GM21515 (cell line): ENCODE results near the gene FGD2.
"Not testable (repeated sequence)": the region's sequence is repeated elsewhere in the genome, so short reads cannot be mapped to it uniquely, and the experiment has no call there.

Experiments
- ATAC-seq: cut with Tn5 transposase; IDR thresholded peaks from one replicate; pipeline ENCODE4 v1.9.1; 2021; ENCODE audit not compliant: unreplicated experiment

The FGD2 gene

GRCh38 chr6:37038292-37039198, 33.1 kb downstream of the FGD2 start:
- no peak for ATAC-seq

- no peak for ATAC-seq
Observed at GRCh38 chr6:37039958-37040357, 34.5 kb downstream of the FGD2 start.

- ATAC-seq = no peak
Observed at GRCh38 chr6:37041521-37041920, 36.1 kb downstream of the FGD2 start.

GRCh38 chr6:37042150-37042549, 36.7 kb downstream of the FGD2 start:
- no peak for ATAC-seq

DNA sequence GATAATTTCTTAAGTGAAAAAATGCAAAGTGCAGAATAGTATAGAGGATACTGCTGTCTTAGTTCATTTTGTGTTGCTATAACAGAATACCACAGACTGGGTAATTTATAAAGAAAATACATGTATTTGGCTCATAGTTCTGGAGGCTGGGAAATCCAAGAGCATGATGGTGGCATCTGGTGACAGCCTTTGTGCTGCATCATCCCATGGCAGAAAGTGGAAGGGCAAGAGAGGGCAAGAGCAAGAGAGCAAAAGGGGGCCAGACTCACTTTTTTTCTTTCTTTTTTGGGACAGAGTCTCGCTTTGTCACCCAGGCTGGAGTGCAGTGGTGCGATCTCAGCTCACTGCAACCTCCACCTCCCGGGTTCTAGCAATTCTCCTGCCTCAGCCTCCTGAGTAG, 37.6 kb downstream of the FGD2 start:
- not testable (repeated sequence) for ATAC-seq

DNA sequence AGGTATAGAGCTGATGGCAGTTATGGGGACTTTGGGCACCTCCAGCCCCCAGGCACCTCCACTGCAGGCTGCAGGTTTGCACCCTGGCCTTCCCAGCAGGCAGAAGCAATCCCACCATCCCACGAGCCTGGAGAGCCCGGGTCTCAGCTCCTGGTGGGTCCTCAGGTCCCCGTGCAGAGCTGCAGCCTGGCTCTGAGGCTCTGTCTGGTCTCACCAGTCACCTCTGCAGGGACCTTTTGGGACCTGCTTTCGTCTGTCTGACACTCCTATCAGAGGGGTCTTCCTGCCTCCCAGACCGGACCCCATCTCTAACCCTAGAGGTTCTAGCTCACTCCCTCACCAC, 41.9 kb downstream of the FGD2 start:
- ATAC-seq = no peak

GRCh38 chr6:37047689-37048402, 42.4 kb downstream of the FGD2 start:
- ATAC-seq = no peak

GRCh38 chr6:37048403-37048850, 43.0 kb downstream of the FGD2 start:
- ATAC-seq = no peak

DNA sequence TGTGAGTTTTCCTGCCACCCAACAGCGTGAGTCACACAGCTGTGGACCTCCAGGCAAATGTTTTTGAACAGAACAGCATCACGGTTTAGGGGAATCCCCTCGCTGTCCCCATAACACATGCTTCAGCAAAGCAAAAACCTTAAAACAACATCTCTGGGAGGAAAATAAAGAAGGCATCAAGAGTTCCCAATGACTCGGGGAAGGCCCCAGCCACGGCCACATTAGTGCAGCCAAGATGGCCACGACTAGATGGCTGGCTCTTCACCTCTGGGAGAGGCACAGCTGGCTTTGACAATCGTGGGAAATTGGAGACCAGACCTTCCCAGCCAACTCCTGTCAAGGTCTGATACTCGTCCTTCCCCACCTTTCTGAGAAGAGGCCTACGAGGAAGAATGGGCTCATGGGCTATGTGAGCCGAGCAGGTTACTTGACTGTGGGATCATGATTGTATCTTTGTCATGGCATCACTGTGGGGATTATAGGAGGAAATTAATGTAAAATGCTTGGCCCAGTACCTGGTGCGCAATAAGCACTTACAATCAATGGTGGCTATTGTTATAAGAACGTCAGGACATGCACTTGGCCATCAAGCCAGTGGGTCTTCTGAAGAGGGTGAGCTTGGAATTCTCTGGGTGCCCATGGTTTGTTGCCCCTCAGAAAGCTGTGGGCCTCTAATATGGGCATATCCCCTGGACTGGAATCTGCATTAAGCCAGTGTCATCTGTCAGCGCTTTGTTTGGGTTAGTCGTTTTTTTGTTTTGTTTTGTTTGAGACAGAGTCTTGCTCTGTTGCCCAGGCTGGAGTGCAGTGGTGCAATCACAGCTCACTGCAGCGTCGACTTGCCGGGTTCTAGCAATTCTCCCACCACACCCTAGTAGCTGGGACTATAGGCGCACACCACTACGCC, 43.6 kb downstream of the FGD2 start:
- ATAC-seq = peak; percentile 49

DNA sequence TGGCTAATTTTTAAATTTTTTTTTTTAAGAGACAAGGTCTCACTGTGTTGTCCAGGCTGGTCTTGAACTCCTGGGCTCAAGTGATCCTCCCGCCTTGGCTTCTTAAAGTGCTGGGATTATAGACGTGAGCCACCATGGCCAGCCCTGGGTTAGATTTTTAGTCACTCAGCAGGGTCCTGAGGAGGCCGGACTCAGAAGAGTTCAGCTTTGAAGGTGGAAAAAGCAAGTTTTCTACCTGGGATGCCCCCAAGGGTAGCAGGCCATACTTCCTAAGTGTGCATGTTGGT, 44.2 kb downstream of the FGD2 start:
- ATAC-seq = no peak

DNA sequence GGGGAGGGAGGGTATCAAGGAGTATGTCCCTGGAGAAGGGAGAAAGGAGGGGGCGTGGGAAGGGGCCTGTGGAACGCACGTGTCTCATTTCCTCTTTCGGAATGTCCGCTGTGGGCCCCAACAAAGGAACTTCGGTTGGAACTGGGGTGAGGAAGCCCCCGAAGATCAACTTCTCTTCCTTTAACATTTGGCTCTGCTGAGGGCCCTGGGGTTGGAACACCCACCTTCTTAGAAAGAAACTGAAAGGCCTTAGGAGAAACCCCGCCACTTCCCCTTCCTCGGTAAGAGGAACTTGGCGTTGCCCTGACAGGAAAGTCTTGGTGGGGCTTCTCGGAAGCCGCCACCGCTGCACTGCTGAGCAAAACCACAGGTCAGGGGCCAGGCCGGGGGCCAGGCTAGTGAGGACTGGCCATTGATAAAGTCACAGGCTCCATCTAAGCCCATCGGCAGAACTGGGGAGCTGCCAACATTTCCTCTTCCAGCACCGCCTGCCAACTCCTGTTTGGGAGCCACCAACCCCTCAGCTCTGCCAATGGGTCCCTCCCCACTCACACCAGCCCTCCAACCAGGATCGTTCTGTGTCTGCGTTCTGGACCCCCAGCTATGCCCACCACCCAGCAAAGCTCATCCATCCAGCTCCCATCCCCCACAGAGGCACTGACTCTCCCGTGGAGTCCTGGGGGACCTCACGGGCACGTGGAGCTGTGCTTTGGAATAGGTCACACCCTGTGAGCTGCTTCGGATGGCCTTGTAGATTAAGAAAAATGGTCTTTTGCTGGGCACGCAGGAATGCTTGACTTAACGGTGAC, 44.8 kb downstream of the FGD2 start:
- peak; percentile 38 for ATAC-seq

- ATAC-seq = no peak
Observed at GRCh38 chr6:37050854-37051137, 45.3 kb downstream of the FGD2 start.

- no peak for ATAC-seq
Observed at GRCh38 chr6:37051138-37052026, 45.9 kb downstream of the FGD2 start.

GRCh38 chr6:37052027-37052628, 46.7 kb downstream of the FGD2 start:
- no peak for ATAC-seq

DNA sequence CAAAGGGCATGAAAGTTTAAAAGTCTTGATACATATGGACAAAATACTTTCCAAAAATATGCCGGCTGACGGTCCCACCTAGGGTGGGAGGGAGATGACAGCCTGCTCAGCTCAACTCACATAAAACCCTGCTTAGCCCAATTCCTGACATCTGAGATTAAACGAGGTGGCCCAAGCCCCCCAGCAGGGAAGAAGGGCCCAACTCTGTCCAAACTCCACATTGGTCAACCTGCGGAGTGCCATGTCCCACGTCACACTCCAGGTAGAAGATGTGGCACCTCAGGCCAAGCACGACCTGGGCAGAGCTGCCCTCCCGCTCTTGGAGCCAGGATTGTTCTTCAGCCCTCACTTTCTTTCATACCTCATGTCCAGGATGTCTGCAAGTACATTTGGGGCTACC, 48.2 kb downstream of the FGD2 start:
- no peak for ATAC-seq

DNA sequence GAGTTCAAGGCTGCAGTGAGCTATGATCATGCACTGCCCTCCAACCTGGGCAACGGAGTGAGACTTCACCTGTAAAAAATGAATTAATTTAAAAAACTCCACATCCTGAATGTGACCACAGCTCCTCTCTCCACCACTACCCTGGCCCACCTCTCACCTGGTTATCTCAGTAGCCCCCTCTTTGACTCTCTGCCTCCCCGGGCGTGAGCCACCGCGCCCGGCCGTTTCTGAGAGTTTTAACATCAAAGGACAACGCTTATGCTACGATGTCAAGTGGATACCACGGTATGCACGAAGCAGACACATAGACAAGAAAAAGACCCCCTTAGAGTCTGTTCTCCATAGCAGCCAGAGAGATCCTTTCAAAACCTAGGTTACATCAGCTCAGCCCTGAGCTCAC, 48.7 kb downstream of the FGD2 start:
- no peak for ATAC-seq

DNA sequence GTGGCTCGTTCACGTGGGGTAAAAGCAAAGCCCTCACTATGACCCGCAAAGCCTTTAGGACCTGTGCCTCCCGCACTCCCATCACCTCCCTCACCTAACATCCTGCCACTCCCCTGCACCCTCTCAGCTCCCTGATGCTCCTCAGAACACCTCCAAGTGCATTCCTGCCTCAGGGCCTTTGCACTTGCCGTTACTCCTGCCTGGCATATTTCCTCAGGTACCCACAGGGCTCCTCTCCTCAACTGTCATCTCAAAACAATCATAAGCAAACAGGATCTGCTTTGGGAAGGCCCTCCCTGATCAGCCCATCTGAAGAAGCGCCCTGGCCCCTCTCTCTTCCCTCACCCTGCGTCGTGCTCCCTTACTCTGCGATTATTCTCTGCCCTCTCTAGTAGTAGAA, 49.1 kb downstream of the FGD2 start:
- no peak for ATAC-seq

DNA sequence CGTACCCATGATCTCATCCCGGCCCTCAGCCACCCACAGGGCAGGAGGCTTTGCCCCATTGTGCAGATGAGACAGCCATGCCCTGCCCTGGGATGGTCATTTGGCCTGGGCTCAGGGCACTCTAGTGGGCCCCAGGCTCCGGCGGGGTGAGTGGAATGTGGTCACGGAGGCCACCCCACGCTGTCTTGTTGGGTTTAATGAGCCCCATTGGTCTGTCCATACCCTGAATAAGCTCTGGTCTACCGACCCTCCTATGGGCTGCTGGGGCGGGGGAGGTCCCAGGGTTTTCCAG, 50.6 kb downstream of the FGD2 start:
- ATAC-seq = no peak

GRCh38 chr6:37056439-37057127, 51.1 kb downstream of the FGD2 start:
- ATAC-seq = no peak
